Stomach smooth muscle (tissue), 2 donors: Measurements from ENCODE around the gene PTPRG.

Source experiments
- H3K27ac ChIP-seq: one replicate; pipeline ENCODE4 v1.7.0; 2013; ENCODE audit warnings: mild to moderate bottlenecking, low read length, inconsistent platforms
- H3K27me3 ChIP-seq, 2 donors: one replicate each; pipeline ENCODE4 v1.7.0; 2013; ENCODE audit warnings: low read length in 2 of 2; ENCODE audit not compliant: insufficient read depth in 2 of 2, control insufficient read depth in 1 of 2
- H3K36me3 ChIP-seq, 2 donors: one replicate each; pipeline ENCODE4 v1.7.0; 2013; ENCODE audit warnings: low read length in 2 of 2; ENCODE audit not compliant: control insufficient read depth in 2 of 2, insufficient read depth in 2 of 2
- H3K4me1 ChIP-seq: one replicate; pipeline ENCODE4 v1.7.0; 2013; ENCODE audit warnings: low read length; ENCODE audit not compliant: control insufficient read depth, insufficient read depth
- H3K4me3 ChIP-seq, 2 donors: one replicate each; pipeline ENCODE4 v1.7.0; 2013; ENCODE audit warnings: low read length in 2 of 2
- H3K9ac ChIP-seq, 2 donors: one replicate each; pipeline ENCODE4 v1.7.0; 2013; ENCODE audit warnings: low read length in 2 of 2, mild to moderate bottlenecking in 1 of 2
- H3K9me3 ChIP-seq, 2 donors: one replicate each; pipeline ENCODE4 v1.7.0; 2013; ENCODE audit warnings: low read length in 2 of 2; ENCODE audit not compliant: control insufficient read depth in 2 of 2
- donor health status: healthy.
- donor health status: Pancreatic carcinoma.

The PTPRG gene

GRCh38 chr3:61724801-61725200 is 163.4 kb downstream of the PTPRG start:
- no peaks in the 10 kb centered on the region for H3K4me1 ChIP-seq
- H3K4me3 ChIP-seq: no peak overlapping the region
- no peaks in the 10 kb centered on the region for H3K36me3 ChIP-seq
- no peaks in the 10 kb centered on the region for H3K9me3 ChIP-seq
- H3K9ac ChIP-seq: no peak overlapping the region
- H3K27ac ChIP-seq: no peak overlapping the region
- no peaks in the 10 kb centered on the region for H3K27me3 ChIP-seq

GRCh38 chr3:61725851-61726333 is 164.5 kb downstream of the PTPRG start:
- H3K9me3 ChIP-seq: no peaks in the 10 kb centered on the region
- H3K36me3 ChIP-seq: no peaks in the 10 kb centered on the region
- H3K27ac ChIP-seq: no peak overlapping the region
- no peaks in the 10 kb centered on the region for H3K27me3 ChIP-seq
- H3K4me3 ChIP-seq: no peak overlapping the region
- H3K9ac ChIP-seq: no peak overlapping the region
- H3K4me1 ChIP-seq: peaks cover 5% of the 10 kb centered on the region

- H3K9me3 ChIP-seq: no peaks in the 10 kb centered on the region
- no peaks in the 10 kb centered on the region for H3K27me3 ChIP-seq
- H3K27ac ChIP-seq: no peak overlapping the region
- H3K4me1 ChIP-seq: peaks cover 5% of the 10 kb centered on the region
- no peak overlapping the region for H3K4me3 ChIP-seq
- H3K9ac ChIP-seq: no peak overlapping the region
- H3K36me3 ChIP-seq: no peaks in the 10 kb centered on the region
Observed at GRCh38 chr3:61727435-61727834, 166.1 kb downstream of the PTPRG start.

GRCh38 chr3:61729038-61729634 is 167.8 kb downstream of the PTPRG start:
- Histone ChIP-seq H3K36me3 (no peaks in the 10 kb centered on the region), H3K9me3 (no peaks in the 10 kb centered on the region), H3K4me1 (peaks cover 8% of the 10 kb centered on the region), H3K4me3 (no peak overlapping the region), H3K27ac (no peak overlapping the region), H3K27me3 (no peaks in the 10 kb centered on the region), H3K9ac (no peak overlapping the region)

GRCh38 chr3:61730056-61730455 is 168.7 kb downstream of the PTPRG start:
- Histone ChIP-seq H3K27ac (no peak overlapping the region), H3K4me3 (no peak overlapping the region), H3K4me1 (peaks cover 8% of the 10 kb centered on the region), H3K9me3 (no peaks in the 10 kb centered on the region), H3K27me3 (no peaks in the 10 kb centered on the region), H3K9ac (no peak overlapping the region), H3K36me3 (no peaks in the 10 kb centered on the region)

- Histone ChIP-seq H3K36me3 (no peaks in the 10 kb centered on the region), H3K9me3 (no peaks in the 10 kb centered on the region), H3K27ac (no peak overlapping the region), H3K9ac (no peak overlapping the region), H3K27me3 (no peaks in the 10 kb centered on the region), H3K4me3 (no peak overlapping the region), H3K4me1 (peaks cover 8% of the 10 kb centered on the region)
Observed at GRCh38 chr3:61730577-61731231, 169.3 kb downstream of the PTPRG start.

- H3K9me3 ChIP-seq: no peaks in the 10 kb centered on the region
- H3K4me3 ChIP-seq: no peak overlapping the region
- H3K36me3 ChIP-seq: no peaks in the 10 kb centered on the region
- H3K27ac ChIP-seq: no peak overlapping the region
- no peak overlapping the region for H3K9ac ChIP-seq
- no peaks in the 10 kb centered on the region for H3K27me3 ChIP-seq
- H3K4me1 ChIP-seq: peaks cover 8% of the 10 kb centered on the region
Observed at GRCh38 chr3:61733000-61733399, 171.6 kb downstream of the PTPRG start.

- Histone ChIP-seq H3K36me3 (no peaks in the 10 kb centered on the region), H3K4me3 (no peak overlapping the region), H3K9me3 (no peaks in the 10 kb centered on the region), H3K27me3 (no peaks in the 10 kb centered on the region), H3K9ac (no peak overlapping the region), H3K27ac (no peak overlapping the region), H3K4me1 (peaks cover 8% of the 10 kb centered on the region)
Observed at GRCh38 chr3:61733876-61734275, 172.5 kb downstream of the PTPRG start.

GRCh38 chr3:61734749-61735686 is 173.6 kb downstream of the PTPRG start:
- Histone ChIP-seq H3K9me3 (no peaks in the 10 kb centered on the region), H3K27me3 (no peaks in the 10 kb centered on the region), H3K4me1 (peaks cover 6% of the 10 kb centered on the region), H3K4me3 (no peak overlapping the region), H3K27ac (no peak overlapping the region), H3K36me3 (no peaks in the 10 kb centered on the region), H3K9ac (no peak overlapping the region)

- Histone ChIP-seq H3K27ac (no peak overlapping the region), H3K36me3 (no peaks in the 10 kb centered on the region), H3K9me3 (no peaks in the 10 kb centered on the region), H3K4me1 (peaks cover 6% of the 10 kb centered on the region), H3K27me3 (no peaks in the 10 kb centered on the region), H3K4me3 (no peak overlapping the region), H3K9ac (no peak overlapping the region)
Observed at GRCh38 chr3:61736506-61736905, 175.1 kb downstream of the PTPRG start.
